Ishikawa (cell line): Measurements from ENCODE around the gene GLI3.

Source experiments
- CEBPB ChIP-seq: IDR thresholded peaks from 2 replicates; pipeline ENCODE4 v1.6.1; 2012
- CREB1 ChIP-seq: IDR thresholded peaks from 2 replicates; pipeline ENCODE4 v1.6.1; 2012; ENCODE audit warnings: low read depth
- EGR1 ChIP-seq: IDR thresholded peaks from 2 replicates; pipeline ENCODE4 v1.6.1; 2012
- EP300 ChIP-seq: IDR thresholded peaks from 2 replicates; pipeline ENCODE4 v1.6.1; 2012; ENCODE audit warnings: borderline replicate concordance
- FOXM1 ChIP-seq: IDR thresholded peaks from 2 replicates; pipeline ENCODE4 v1.6.1; 2012; ENCODE audit warnings: low read depth, borderline replicate concordance
- MAX ChIP-seq: IDR thresholded peaks from 2 replicates; pipeline ENCODE4 v1.6.1; 2012
- NFIC ChIP-seq: IDR thresholded peaks from 2 replicates; pipeline ENCODE4 v1.6.1; 2012
- RAD21 ChIP-seq: IDR thresholded peaks from 2 replicates; pipeline ENCODE4 v1.6.1; 2012; ENCODE audit warnings: low read depth
- TAF1 ChIP-seq: IDR thresholded peaks from 2 replicates; pipeline ENCODE4 v1.6.1; 2012; ENCODE audit warnings: low read depth, mild to moderate bottlenecking
- TCF12 ChIP-seq: IDR thresholded peaks from 2 replicates; pipeline ENCODE4 v1.6.1; 2012; ENCODE audit warnings: low read depth
- TEAD4 ChIP-seq: IDR thresholded peaks from 2 replicates; pipeline ENCODE4 v1.6.1; 2012
- YY1 ChIP-seq: IDR thresholded peaks from 2 replicates; pipeline ENCODE4 v1.6.1; 2012; ENCODE audit warnings: low read depth
- ZBTB7A ChIP-seq: IDR thresholded peaks from 2 replicates; pipeline ENCODE4 v1.6.1; 2012; ENCODE audit warnings: low read depth
- TF ChIP-seq, protein P1 (sequence below): IDR thresholded peaks from 2 replicates; pipeline ENCODE4 v1.6.1; 2012
- TF ChIP-seq, protein P2 (sequence below): IDR thresholded peaks from 2 replicates; pipeline ENCODE4 v1.6.1; 2012; ENCODE audit warnings: low read depth, mild to moderate bottlenecking

Gene GLI3

GRCh38 chr7:42226354-42226941, 10.6 kb downstream of the GLI3 start:
- TF ChIP-seq EP300 (no peak), MAX (no peak), TAF1 (no peak), YY1 (no peak), TEAD4 (no peak), NFIC (no peak), FOXM1 (no peak), RAD21 (no peak), CREB1 (no peak), TCF12 (no peak), CEBPB (no peak)
- TF ChIP-seq, protein P1, sequence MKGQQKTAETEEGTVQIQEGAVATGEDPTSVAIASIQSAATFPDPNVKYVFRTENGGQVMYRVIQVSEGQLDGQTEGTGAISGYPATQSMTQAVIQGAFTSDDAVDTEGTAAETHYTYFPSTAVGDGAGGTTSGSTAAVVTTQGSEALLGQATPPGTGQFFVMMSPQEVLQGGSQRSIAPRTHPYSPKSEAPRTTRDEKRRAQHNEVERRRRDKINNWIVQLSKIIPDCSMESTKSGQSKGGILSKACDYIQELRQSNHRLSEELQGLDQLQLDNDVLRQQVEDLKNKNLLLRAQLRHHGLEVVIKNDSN: no peak

- TF ChIP-seq TAF1 (no peak), EP300 (no peak), CREB1 (no peak)
Measured at GRCh38 chr7:42224391-42225003, 12.5 kb downstream of the GLI3 start.

DNA sequence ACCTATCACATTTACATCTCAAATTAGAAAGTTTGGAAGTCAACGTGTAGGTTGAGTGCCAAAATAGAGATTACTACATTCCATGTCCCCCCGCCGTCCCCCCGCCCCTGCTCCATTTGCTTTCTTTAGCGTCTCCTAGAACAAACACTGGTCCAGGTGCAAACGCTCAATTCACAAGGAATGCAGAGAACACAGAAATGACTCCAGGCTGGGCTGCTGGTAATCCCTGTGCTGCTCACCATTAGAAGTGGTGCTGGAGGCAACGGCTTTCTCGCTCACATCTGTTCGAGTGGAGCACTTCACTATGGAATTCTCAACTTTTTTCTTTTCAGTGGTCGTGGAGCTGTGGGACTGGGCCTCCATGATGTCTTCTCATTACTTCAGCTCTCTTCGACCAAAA, 14.1 kb downstream of the GLI3 start:
- no peak for TF ChIP-seq FOXM1
- no peak for TF ChIP-seq TCF12
- no peak for TF ChIP-seq CEBPB
- TF ChIP-seq YY1: no peak
- TF ChIP-seq CREB1: no peak
- TF ChIP-seq, protein P1: no peak
- no peak for TF ChIP-seq RAD21
- no peak for TF ChIP-seq TAF1
- no peak for TF ChIP-seq EGR1
- TF ChIP-seq MAX: no peak
- TF ChIP-seq TEAD4: no peak
- TF ChIP-seq NFIC: no peak
- no peak for TF ChIP-seq EP300
- TF ChIP-seq ZBTB7A: no peak
- TF ChIP-seq, protein P2, sequence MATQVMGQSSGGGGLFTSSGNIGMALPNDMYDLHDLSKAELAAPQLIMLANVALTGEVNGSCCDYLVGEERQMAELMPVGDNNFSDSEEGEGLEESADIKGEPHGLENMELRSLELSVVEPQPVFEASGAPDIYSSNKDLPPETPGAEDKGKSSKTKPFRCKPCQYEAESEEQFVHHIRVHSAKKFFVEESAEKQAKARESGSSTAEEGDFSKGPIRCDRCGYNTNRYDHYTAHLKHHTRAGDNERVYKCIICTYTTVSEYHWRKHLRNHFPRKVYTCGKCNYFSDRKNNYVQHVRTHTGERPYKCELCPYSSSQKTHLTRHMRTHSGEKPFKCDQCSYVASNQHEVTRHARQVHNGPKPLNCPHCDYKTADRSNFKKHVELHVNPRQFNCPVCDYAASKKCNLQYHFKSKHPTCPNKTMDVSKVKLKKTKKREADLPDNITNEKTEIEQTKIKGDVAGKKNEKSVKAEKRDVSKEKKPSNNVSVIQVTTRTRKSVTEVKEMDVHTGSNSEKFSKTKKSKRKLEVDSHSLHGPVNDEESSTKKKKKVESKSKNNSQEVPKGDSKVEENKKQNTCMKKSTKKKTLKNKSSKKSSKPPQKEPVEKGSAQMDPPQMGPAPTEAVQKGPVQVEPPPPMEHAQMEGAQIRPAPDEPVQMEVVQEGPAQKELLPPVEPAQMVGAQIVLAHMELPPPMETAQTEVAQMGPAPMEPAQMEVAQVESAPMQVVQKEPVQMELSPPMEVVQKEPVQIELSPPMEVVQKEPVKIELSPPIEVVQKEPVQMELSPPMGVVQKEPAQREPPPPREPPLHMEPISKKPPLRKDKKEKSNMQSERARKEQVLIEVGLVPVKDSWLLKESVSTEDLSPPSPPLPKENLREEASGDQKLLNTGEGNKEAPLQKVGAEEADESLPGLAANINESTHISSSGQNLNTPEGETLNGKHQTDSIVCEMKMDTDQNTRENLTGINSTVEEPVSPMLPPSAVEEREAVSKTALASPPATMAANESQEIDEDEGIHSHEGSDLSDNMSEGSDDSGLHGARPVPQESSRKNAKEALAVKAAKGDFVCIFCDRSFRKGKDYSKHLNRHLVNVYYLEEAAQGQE: no peak

GRCh38 chr7:42222125-42222524, 14.9 kb downstream of the GLI3 start:
- no peak for TF ChIP-seq MAX

GRCh38 chr7:42221304-42221703, 15.7 kb downstream of the GLI3 start:
- no peak for TF ChIP-seq CREB1
- no peak for TF ChIP-seq TAF1
- no peak for TF ChIP-seq RAD21
- TF ChIP-seq, protein P1: no peak
- TF ChIP-seq EP300: no peak
- no peak for TF ChIP-seq FOXM1
- TF ChIP-seq ZBTB7A: no peak
- no peak for TF ChIP-seq TEAD4

- no peak for TF ChIP-seq MAX
- no peak for TF ChIP-seq ZBTB7A
- no peak for TF ChIP-seq EP300
- TF ChIP-seq EGR1: no peak
- TF ChIP-seq CEBPB: no peak
- no peak for TF ChIP-seq RAD21
- no peak for TF ChIP-seq TCF12
- no peak for TF ChIP-seq NFIC
- TF ChIP-seq, protein P1: no peak
- no peak for TF ChIP-seq YY1
- TF ChIP-seq, protein P2: no peak
- TF ChIP-seq FOXM1: no peak
- no peak for TF ChIP-seq TAF1
- TF ChIP-seq CREB1: no peak
- no peak for TF ChIP-seq TEAD4
Measured at GRCh38 chr7:42219447-42219846, 17.6 kb downstream of the GLI3 start.
